ENCODE data around the gene NF1.
A peak's percentile ranks its signal among the peaks of the same experiment; 100 is the strongest.

Gene NF1

GRCh38 chr17:31369266-31369665 is 274.5 kb downstream of the NF1 start:
- Histone ChIP-seq H3K36me3 (ENCODE audit: control insufficient read depth in 2 of 2, insufficient read depth in 1 of 2, low read length in 2 of 2) (peaks cover 26 to 28% of the 10 kb centered on the region in 2 experiments), H3K4me3 (ENCODE audit: low read depth, low read length) (no peak overlapping the region), H3K4me1 (ENCODE audit: control insufficient read depth, insufficient read depth, low read length) (0 out of 2 replicates have a peak, but pooled peaks cover 8% of the 10 kb centered on the region), H3K27ac (ENCODE audit: extremely low read depth, low read depth, low read length) (0 out of 2 replicates have a peak overlapping the region, but pooled peaks have one; percentile 26), H3K9me3 (ENCODE audit: control insufficient read depth, insufficient read depth, low read depth, low read length) (no peaks in the 10 kb centered on the region)
- TF ChIP-seq REST (tag by site-specific recombination; IDR thresholded peaks at IDR 0.05) (no peak), ZEB2 (tag by site-specific recombination; IDR thresholded peaks at IDR 0.05) (no peak), ZNF449 (tag by site-specific recombination; IDR thresholded peaks at IDR 0.05) (no peak), ZNF76 (tag by site-specific recombination; IDR thresholded peaks at IDR 0.05; ENCODE audit: borderline replicate concordance, low read depth) (no peak), ZNF24 (tag by site-specific recombination; IDR thresholded peaks at IDR 0.05) (no peak), ZNF843 (tag by site-specific recombination; IDR thresholded peaks at IDR 0.05) (no peak), PATZ1 (tag by site-specific recombination; IDR thresholded peaks at IDR 0.05) (no peak), ZNF23 (tag by site-specific recombination; IDR thresholded peaks at IDR 0.05; ENCODE audit: borderline replicate concordance) (no peak), ZNF335 (tag by site-specific recombination; conservative IDR thresholded peaks at IDR 0.05) (no peak)
- TF ChIP-seq, protein P1, sequence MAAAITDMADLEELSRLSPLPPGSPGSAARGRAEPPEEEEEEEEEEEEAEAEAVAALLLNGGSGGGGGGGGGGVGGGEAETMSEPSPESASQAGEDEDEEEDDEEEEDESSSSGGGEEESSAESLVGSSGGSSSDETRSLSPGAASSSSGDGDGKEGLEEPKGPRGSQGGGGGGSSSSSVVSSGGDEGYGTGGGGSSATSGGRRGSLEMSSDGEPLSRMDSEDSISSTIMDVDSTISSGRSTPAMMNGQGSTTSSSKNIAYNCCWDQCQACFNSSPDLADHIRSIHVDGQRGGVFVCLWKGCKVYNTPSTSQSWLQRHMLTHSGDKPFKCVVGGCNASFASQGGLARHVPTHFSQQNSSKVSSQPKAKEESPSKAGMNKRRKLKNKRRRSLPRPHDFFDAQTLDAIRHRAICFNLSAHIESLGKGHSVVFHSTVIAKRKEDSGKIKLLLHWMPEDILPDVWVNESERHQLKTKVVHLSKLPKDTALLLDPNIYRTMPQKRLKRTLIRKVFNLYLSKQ (tag by site-specific recombination; IDR thresholded peaks at IDR 0.05; ENCODE audit: borderline replicate concordance), result no peak
- CTCF ChIA-PET, result interaction anchor here (0.5 to 0.8 kb wide), 3 partner anchors 19 to 153 kb away, joined by 3 to 7 read pairs (median 3); no protein-coding TSS in a partner anchor
- POLR2A ChIA-PET, result no interaction called here

GRCh38 chr17:31371511-31372097 is 276.8 kb downstream of the NF1 start:
- ChIA-PET CTCF (interaction anchor here (0.5 to 1.9 kb wide), 9 partner anchors 9 to 1297 kb away, joined by 3 to 8 read pairs (median 5); no protein-coding TSS in a partner anchor), POLR2A (interaction anchor here (0.6 to 0.7 kb wide), 2 partner anchors 11 to 974 kb away, joined by 3 read pairs; no protein-coding TSS in a partner anchor)
- Histone ChIP-seq H3K4me3 (ENCODE audit: low read depth, low read length) (no peak overlapping the region), H3K9me3 (ENCODE audit: control insufficient read depth, insufficient read depth, low read depth, low read length) (no peaks in the 10 kb centered on the region), H3K27ac (ENCODE audit: extremely low read depth, low read depth, low read length) (no peak overlapping the region), H3K36me3 (ENCODE audit: control insufficient read depth in 2 of 2, insufficient read depth in 1 of 2, low read length in 2 of 2) (peaks cover 25 to 29% of the 10 kb centered on the region in 2 experiments), H3K4me1 (ENCODE audit: control insufficient read depth, insufficient read depth, low read length) (0 out of 2 replicates have a peak, but pooled peaks cover 8% of the 10 kb centered on the region)
- TF ChIP-seq ZBTB17 (tag by site-specific recombination; IDR thresholded peaks at IDR 0.05) (peak; percentile 86), ZNF132 (tag by site-specific recombination; IDR thresholded peaks at IDR 0.05; ENCODE audit: borderline replicate concordance) (no peak), BCL11A (tag by site-specific recombination; IDR thresholded peaks at IDR 0.05; ENCODE audit: low read depth) (no peak)

Data from HEK293 (cell line).